Mesenteric fat pad (tissue), 1 donor: Measurements from ENCODE around the gene UCK2. TPM values are rescaled to one million over a fixed set of nuclear protein-coding genes. Genes with fewer than 3 reads are reported as not detected.

Experiments used
- DNase-seq: peaks from one replicate; pipeline ENCODE4 v3.0.0-alpha.2; 2020; ENCODE audit warnings: low spot score
- total RNA-seq: library from RNA; stranded (reverse); fragmentation: NEBNext Ultra II Directional; extraction: Animal tissue kit (Norgen Biotek cat#: 25700); gene quantifications from one replicate; pipeline ENCODE4 v1.2.1, GENCODE V29; 2021
- donor health status: DM: yes; HTN: yes; CAD: no.

The UCK2 gene
- total RNA-seq, 1 donor from 2014 or later = 25.6 TPM

- peak; percentile 37 for DNase-seq
Measured at GRCh38 chr1:165933446-165934170, 106.2 kb downstream of the UCK2 start.

GRCh38 chr1:165936542-165936941 lies 109.1 kb downstream of the UCK2 start:
- no peak for DNase-seq

- DNase-seq = no peak
Measured at GRCh38 chr1:165937829-165938228, 110.4 kb downstream of the UCK2 start.

- no peak for DNase-seq
Measured at GRCh38 chr1:165938844-165939243, 111.4 kb downstream of the UCK2 start.

GRCh38 chr1:165941531-165941930 lies 114.1 kb downstream of the UCK2 start:
- no peak for DNase-seq

GRCh38 chr1:165942062-165942461 lies 114.6 kb downstream of the UCK2 start:
- no peak for DNase-seq

GRCh38 chr1:165942927-165943597 lies 115.6 kb downstream of the UCK2 start:
- DNase-seq = no peak

- no peak for DNase-seq
Measured at GRCh38 chr1:165945911-165946310, 118.5 kb downstream of the UCK2 start.

GRCh38 chr1:165947797-165948455 lies 120.5 kb downstream of the UCK2 start:
- no peak for DNase-seq

GRCh38 chr1:165949335-165950130 lies 122.1 kb downstream of the UCK2 start:
- DNase-seq = no peak

GRCh38 chr1:165954940-165955339 lies 127.5 kb downstream of the UCK2 start:
- DNase-seq = no peak

- no peak for DNase-seq
Measured at GRCh38 chr1:165958306-165958705, 130.9 kb downstream of the UCK2 start.

GRCh38 chr1:165960136-165960535 lies 132.7 kb downstream of the UCK2 start:
- DNase-seq = no peak

- no peak for DNase-seq
Measured at GRCh38 chr1:165960881-165961280, 133.5 kb downstream of the UCK2 start.

Other genes with a start within 250 kb of the UCK2 start
- gene MGST3, start 196.4 kb upstream of the UCK2 start, total RNA-seq = 418 TPM
- 119 TPM for gene ALDH9A1, start 129.1 kb upstream of the UCK2 start, total RNA-seq
- gene TMCO1, start 58.7 kb upstream of the UCK2 start, total RNA-seq = 78.2 TPM